Hepatocyte (in vitro differentiated cells): Measurements from ENCODE around the gene ITPR1. TPM values are rescaled to one million over a fixed set of nuclear protein-coding genes. Genes with fewer than 3 reads are reported as not detected.
"Not testable (repeated sequence)": the region's sequence is repeated elsewhere in the genome, so short reads cannot be mapped to it uniquely, and the experiment has no call there.

ENCODE experiments used
- DNase-seq: peaks from one replicate; pipeline ENCODE4 v3.0.0-alpha.2; 2016; ENCODE audit warnings: low spot score
- H2AFZ ChIP-seq: fragments of 200-600 bp; sonication (generic); 2 replicates; pipeline ENCODE4 v1.6.0; 2016; ENCODE audit warnings: antibody characterized with exemption, mild to moderate bottlenecking
- H3K27ac ChIP-seq: fragments of 200-600 bp; sonication (generic); 2 replicates; pipeline ENCODE4 v1.5.1; 2016; ENCODE audit warnings: mild to moderate bottlenecking
- H3K27me3 ChIP-seq: fragments of 200-600 bp; sonication (generic); 2 replicates; pipeline ENCODE4 v1.6.1; 2016
- H3K36me3 ChIP-seq: fragments of 200-600 bp; sonication (generic); replicated peaks from 2 replicates; pipeline ENCODE4 v1.5.1; 2016; ENCODE audit warnings: low read depth; ENCODE audit not compliant: insufficient read depth
- H3K4me1 ChIP-seq: fragments of 200-600 bp; sonication (generic); 2 replicates; pipeline ENCODE4 v1.5.1; 2016; ENCODE audit warnings: mild to moderate bottlenecking, moderate library complexity; ENCODE audit not compliant: insufficient read depth
- H3K4me2 ChIP-seq: fragments of 200-600 bp; sonication (generic); 2 replicates; pipeline ENCODE4 v1.6.0; 2016
- H3K4me3 ChIP-seq: fragments of 200-600 bp; sonication (generic); 2 replicates; pipeline ENCODE4 v1.5.1; 2016; ENCODE audit warnings: mild to moderate bottlenecking
- H3K79me2 ChIP-seq: fragments of 200-600 bp; sonication (generic); 2 replicates; pipeline ENCODE4 v1.6.0; 2017; ENCODE audit warnings: mild to moderate bottlenecking
- H3K9me2 ChIP-seq: fragments of 200-600 bp; sonication (generic); replicated peaks from 2 replicates; pipeline ENCODE4 v1.6.0; 2017; ENCODE audit warnings: mild to moderate bottlenecking; ENCODE audit not compliant: insufficient read depth
- H3K9me3 ChIP-seq: fragments of 200-600 bp; sonication (generic); 2 replicates; pipeline ENCODE4 v1.5.1; 2016; ENCODE audit warnings: low read depth, mild to moderate bottlenecking
- H4K20me1 ChIP-seq: fragments of 200-600 bp; sonication (generic); 2 replicates; pipeline ENCODE4 v1.6.0; 2016; ENCODE audit warnings: mild to moderate bottlenecking; ENCODE audit not compliant: insufficient read depth, poor library complexity, severe bottlenecking
- EZH2 ChIP-seq: fragments of 200-600 bp; sonication (generic); IDR thresholded peaks from 2 replicates; pipeline ENCODE4 v1.6.1; 2016; ENCODE audit warnings: antibody characterized with exemption, mild to moderate bottlenecking, borderline replicate concordance
- EZH2phosphoT487 ChIP-seq: fragments of 200-600 bp; sonication (generic); IDR thresholded peaks from one replicate; pipeline ENCODE4 v1.6.1; 2018; ENCODE audit warnings: antibody characterized with exemption, mild to moderate bottlenecking, low read depth, moderate library complexity; ENCODE audit not compliant: unreplicated experiment, severe bottlenecking
- WGBS: methylation state at CpG from one replicate; pipeline ENCODE4 v1.1.6; 2016; ENCODE audit warnings: low lambda C conversion rate; ENCODE audit errors: missing lambda C conversion rate; 5-methylcytosine and 5-hydroxymethylcytosine counted together
- polyA plus RNA-seq: library from polyadenylated mRNA; unstranded; fragments of >200 nt; fragmentation: Nextera tagmentation; extraction: Ambion mirVana; gene quantifications from 2 replicates; pipeline ENCODE4 v1.2.1, GENCODE V29; 2016
- total RNA-seq: library from RNA; depleted of rRNA; stranded (reverse); fragments of >200 nt; gene quantifications from 2 replicates; pipeline ENCODE4 v1.2.3, GENCODE V29; 2014
- TF ChIP-seq, protein P1 (sequence below): fragments of 200-600 bp; sonication (generic); IDR thresholded peaks from 2 replicates; pipeline ENCODE4 v1.5.1; 2016; ENCODE audit warnings: antibody characterized with exemption, mild to moderate bottlenecking; ENCODE audit not compliant: poor library complexity

ITPR1 gene
- total and polyA plus RNA-seq, 2 experiments from 2014 or later, result 46.8 to 90.8 TPM

GRCh38 chr3:4761759-4762158, 268.6 kb downstream of the ITPR1 start:
- Histone ChIP-seq H3K36me3 (no peaks in the 10 kb centered on the region), H3K4me1 (peaks cover 13% of the 10 kb centered on the region), H3K27me3 (no peaks in the 10 kb centered on the region), H4K20me1 (no peaks in the 10 kb centered on the region), H3K9me3 (no peaks in the 10 kb centered on the region), H3K4me2 (no peak overlapping the region), H3K4me3 (no peak overlapping the region), H3K27ac (no peak overlapping the region), H3K9me2 (no peaks in the 10 kb centered on the region), H3K79me2 (no peaks in the 10 kb centered on the region), H2AFZ (no peak overlapping the region)
- no peak for DNase-seq
- WGBS, result 91% methylated on average over 5 of the region's 5 CpGs
- TF ChIP-seq EZH2phosphoT487 (no peak), EZH2 (no peak)
- TF ChIP-seq, protein P1, sequence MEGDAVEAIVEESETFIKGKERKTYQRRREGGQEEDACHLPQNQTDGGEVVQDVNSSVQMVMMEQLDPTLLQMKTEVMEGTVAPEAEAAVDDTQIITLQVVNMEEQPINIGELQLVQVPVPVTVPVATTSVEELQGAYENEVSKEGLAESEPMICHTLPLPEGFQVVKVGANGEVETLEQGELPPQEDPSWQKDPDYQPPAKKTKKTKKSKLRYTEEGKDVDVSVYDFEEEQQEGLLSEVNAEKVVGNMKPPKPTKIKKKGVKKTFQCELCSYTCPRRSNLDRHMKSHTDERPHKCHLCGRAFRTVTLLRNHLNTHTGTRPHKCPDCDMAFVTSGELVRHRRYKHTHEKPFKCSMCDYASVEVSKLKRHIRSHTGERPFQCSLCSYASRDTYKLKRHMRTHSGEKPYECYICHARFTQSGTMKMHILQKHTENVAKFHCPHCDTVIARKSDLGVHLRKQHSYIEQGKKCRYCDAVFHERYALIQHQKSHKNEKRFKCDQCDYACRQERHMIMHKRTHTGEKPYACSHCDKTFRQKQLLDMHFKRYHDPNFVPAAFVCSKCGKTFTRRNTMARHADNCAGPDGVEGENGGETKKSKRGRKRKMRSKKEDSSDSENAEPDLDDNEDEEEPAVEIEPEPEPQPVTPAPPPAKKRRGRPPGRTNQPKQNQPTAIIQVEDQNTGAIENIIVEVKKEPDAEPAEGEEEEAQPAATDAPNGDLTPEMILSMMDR, result no peak

DNA sequence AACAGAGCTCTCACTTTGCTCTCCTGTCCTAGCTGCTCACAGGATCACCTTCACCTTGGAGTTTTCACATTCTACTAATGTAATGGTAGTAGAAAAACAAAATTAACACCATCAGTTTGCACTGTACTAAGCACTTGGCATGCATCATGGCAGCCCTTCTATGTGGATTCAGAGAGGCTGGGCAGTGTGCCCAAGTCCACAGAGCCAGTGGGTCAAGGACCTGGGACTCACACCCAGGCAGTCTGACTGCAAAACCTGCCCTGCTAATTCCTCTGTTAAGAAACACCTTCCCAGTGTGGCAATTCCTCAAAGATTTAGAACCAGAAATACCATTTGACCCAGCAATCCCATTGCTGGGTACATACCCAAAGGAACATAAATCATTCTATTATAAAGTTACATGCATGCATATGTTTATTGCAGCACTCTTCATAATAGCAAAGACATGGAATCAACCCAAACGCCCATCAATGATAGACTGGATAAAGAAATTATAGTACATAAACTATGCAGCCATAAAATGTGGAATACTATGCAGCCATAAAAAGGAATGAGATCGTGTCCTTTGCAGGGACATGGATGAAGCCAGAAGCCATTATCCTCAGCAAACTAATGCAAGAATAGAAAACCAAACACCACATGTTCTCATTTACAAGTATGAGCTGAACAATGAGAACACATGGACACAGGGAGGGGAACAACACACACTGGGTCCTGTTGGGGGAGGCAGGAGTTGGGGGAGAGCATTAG, 269.5 kb downstream of the ITPR1 start:
- H3K27ac ChIP-seq, H3K27me3 ChIP-seq, H3K9me3 ChIP-seq, H3K4me1 ChIP-seq, H4K20me1 ChIP-seq, H3K9me2 ChIP-seq, H3K36me3 ChIP-seq, H3K4me2 ChIP-seq, DNase-seq, H2AFZ ChIP-seq, H3K79me2 ChIP-seq, H3K4me3 ChIP-seq: not testable (repeated sequence)
- WGBS, result 96% methylated on average over 2 of the region's 2 CpGs

- Histone ChIP-seq H4K20me1 (no peaks in the 10 kb centered on the region), H2AFZ (no peak overlapping the region), H3K27me3 (no peaks in the 10 kb centered on the region), H3K79me2 (no peaks in the 10 kb centered on the region), H3K9me3 (no peaks in the 10 kb centered on the region), H3K4me1 (no peaks in the 10 kb centered on the region), H3K4me2 (no peak overlapping the region), H3K27ac (no peak overlapping the region), H3K4me3 (no peak overlapping the region), H3K36me3 (no peaks in the 10 kb centered on the region), H3K9me2 (no peaks in the 10 kb centered on the region)
- 97% methylated on average over 21 of the region's 21 CpGs for WGBS
- no peak for TF ChIP-seq EZH2phosphoT487
- no peak for TF ChIP-seq EZH2
- TF ChIP-seq, protein P1, result no peak
- DNase-seq, result no peak
Observed at GRCh38 chr3:4763604-4764247, 270.6 kb downstream of the ITPR1 start.

GRCh38 chr3:4765212-4765611, 272.1 kb downstream of the ITPR1 start:
- DNase-seq, result no peak
- TF ChIP-seq EZH2, result no peak
- no peak for TF ChIP-seq EZH2phosphoT487
- TF ChIP-seq, protein P1, result no peak
- Histone ChIP-seq H3K79me2 (no peaks in the 10 kb centered on the region), H3K27ac (no peak overlapping the region), H3K9me2 (no peaks in the 10 kb centered on the region), H3K4me3 (no peak overlapping the region), H4K20me1 (no peaks in the 10 kb centered on the region), H3K4me1 (no peaks in the 10 kb centered on the region), H3K9me3 (no peaks in the 10 kb centered on the region), H2AFZ (no peak overlapping the region), H3K4me2 (no peak overlapping the region), H3K36me3 (no peaks in the 10 kb centered on the region), H3K27me3 (no peaks in the 10 kb centered on the region)
- WGBS, result 100% methylated on average over 3 of the region's 3 CpGs
